Measurements from ENCODE around the gene PLEKHG2.

GRCh38 chr19:39390451-39390750, 22.1 kb upstream of the PLEKHG2 start:
- TF ChIP-seq CTCF (IDR thresholded peaks at IDR 0.05) (no peak), EP300 (IDR thresholded peaks at IDR 0.05) (no peak), POLR2A (IDR thresholded peaks at IDR 0.05) (no peak), POLR2AphosphoS5 (IDR thresholded peaks at IDR 0.05) (no peak)
